Kidney (tissue), 14 donors: ENCODE measurements around the gene CCNY. TPM values are rescaled to one million over a fixed set of nuclear protein-coding genes. Genes with fewer than 3 reads are reported as not detected.

Source experiments
- DNase-seq, 5 donors: peaks; one replicate each; pipeline ENCODE4 v3.0.0-alpha.2; 2013 to 2020
- FAIRE-seq: peaks from 2 replicates; lab custom pipeline; 2012; peaks lifted over from hg19 to GRCh38; lab: Jason Lieb, UNC
- H3K27ac ChIP-seq, 2 donors: one replicate each; pipeline ENCODE4 v1.7.0; 2013; ENCODE audit warnings: low read depth in 2 of 2, low read length in 2 of 2, inconsistent platforms in 1 of 2
- H3K27me3 ChIP-seq: one replicate; pipeline ENCODE4 v1.7.1; 2013; ENCODE audit warnings: low read length, inconsistent platforms; ENCODE audit not compliant: control insufficient read depth, insufficient read depth
- H3K36me3 ChIP-seq, 3 donors: one replicate each; pipeline versions ENCODE4 v1.7.0 to v1.7.1; 2013; ENCODE audit warnings: low read length in 3 of 3, control low read depth in 1 of 3, inconsistent platforms in 1 of 3; ENCODE audit not compliant: insufficient read depth in 3 of 3, control insufficient read depth in 2 of 3
- H3K4me1 ChIP-seq, 3 donors: one replicate each; pipeline versions ENCODE4 v1.7.0 to v1.7.1; 2013; ENCODE audit warnings: low read length in 3 of 3, inconsistent platforms in 1 of 3, low read depth in 1 of 3; ENCODE audit not compliant: control insufficient read depth in 2 of 3, insufficient read depth in 2 of 3
- H3K4me3 ChIP-seq, 3 donors: one replicate each; pipeline versions ENCODE4 v1.7.0 to v1.8.1; 2013; ENCODE audit warnings: low read length in 3 of 3, control low read depth in 1 of 3, inconsistent platforms in 1 of 3
- H3K9ac ChIP-seq, 3 donors: one replicate each; pipeline versions ENCODE4 v1.7.0 to v1.7.1; 2013; ENCODE audit warnings: low read length in 3 of 3, control low read depth in 1 of 3, inconsistent platforms in 1 of 3
- H3K9me3 ChIP-seq, 3 donors: one replicate each; pipeline versions ENCODE4 v1.7.0 to v1.7.1; 2013; ENCODE audit warnings: low read length in 3 of 3, control low read depth in 1 of 3, inconsistent platforms in 1 of 3; ENCODE audit not compliant: control insufficient read depth in 2 of 3, insufficient read depth in 1 of 3
- intact Hi-C: fragments of 100-400 bp; cut with DNase I; formaldehyde crosslinking; loops from one replicate; pipeline ENCODE4 v1.11.1; 2022
- polyA plus RNA-seq: library from polyadenylated mRNA; stranded (reverse); fragments of 350-450 nt; fragmentation: Illumina TruSeq; extraction: RNeasy Lipid Tissue Mini Kit (QIAGEN cat#74804); gene quantifications from one replicate; pipeline ENCODE4 v1.2.3, GENCODE V29; 2014; ENCODE audit warnings: low read depth, low replicate concordance; ENCODE audit not compliant: insufficient read depth
- total RNA-seq: library from RNA; stranded (reverse); fragmentation: NEBNext Ultra II Directional; extraction: Animal tissue kit (Norgen Biotek cat#: 25700); gene quantifications from one replicate; pipeline ENCODE4 v1.2.1, GENCODE V29; 2021
- TF ChIP-seq, protein P1 (sequence below): IDR thresholded peaks from 3 replicates; pipeline ENCODE4 v1.5.1; 2012; ENCODE audit warnings: mild to moderate bottlenecking, moderate library complexity, borderline replicate concordance; ENCODE audit not compliant: insufficient read depth; ENCODE audit errors: extremely low read depth
- donor health status: control.
- donor health status: control.
- donor health status: control.
- donor health status: control.
- donor health status: control.
- donor health status: DM: yes; HTN: yes; CAD: no.
- donor health status: Normal renal cell carcinoma (clear cell type).

Gene CCNY
- total and polyA plus RNA-seq, 2 donors from 2014 or later: 45.6 to 77.2 TPM

DNA sequence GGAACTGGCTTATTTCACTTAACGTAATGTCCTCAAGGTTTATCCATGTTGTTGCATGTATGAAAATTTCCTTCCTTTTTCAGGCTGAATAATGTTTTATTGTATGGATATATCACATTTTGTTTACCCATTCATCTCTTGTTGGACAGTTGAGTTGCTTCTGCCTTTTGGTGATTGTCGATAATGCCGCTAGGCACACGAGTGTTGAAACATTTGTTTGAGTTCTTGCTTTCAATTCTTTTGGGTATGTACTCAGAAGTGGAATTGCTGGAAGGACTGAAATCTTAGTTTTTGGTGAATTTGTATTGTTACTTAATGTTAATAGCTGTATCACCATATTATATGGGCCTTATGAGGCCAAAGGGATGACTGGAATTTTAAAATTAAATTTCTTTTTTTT, 23.6 kb downstream of the CCNY start:
- H3K9me3 ChIP-seq: no peaks in the 10 kb centered on the region
- H3K36me3 ChIP-seq: no peaks in the 10 kb centered on the region
- H3K9ac ChIP-seq: no peak overlapping the region
- no peak for FAIRE-seq
- DNase-seq: no peak
- no peaks in the 10 kb centered on the region for H3K27me3 ChIP-seq
- peaks cover 0 to 6% (median 0%) of the 10 kb centered on the region in 3 donors for H3K4me1 ChIP-seq
- TF ChIP-seq, protein P1, sequence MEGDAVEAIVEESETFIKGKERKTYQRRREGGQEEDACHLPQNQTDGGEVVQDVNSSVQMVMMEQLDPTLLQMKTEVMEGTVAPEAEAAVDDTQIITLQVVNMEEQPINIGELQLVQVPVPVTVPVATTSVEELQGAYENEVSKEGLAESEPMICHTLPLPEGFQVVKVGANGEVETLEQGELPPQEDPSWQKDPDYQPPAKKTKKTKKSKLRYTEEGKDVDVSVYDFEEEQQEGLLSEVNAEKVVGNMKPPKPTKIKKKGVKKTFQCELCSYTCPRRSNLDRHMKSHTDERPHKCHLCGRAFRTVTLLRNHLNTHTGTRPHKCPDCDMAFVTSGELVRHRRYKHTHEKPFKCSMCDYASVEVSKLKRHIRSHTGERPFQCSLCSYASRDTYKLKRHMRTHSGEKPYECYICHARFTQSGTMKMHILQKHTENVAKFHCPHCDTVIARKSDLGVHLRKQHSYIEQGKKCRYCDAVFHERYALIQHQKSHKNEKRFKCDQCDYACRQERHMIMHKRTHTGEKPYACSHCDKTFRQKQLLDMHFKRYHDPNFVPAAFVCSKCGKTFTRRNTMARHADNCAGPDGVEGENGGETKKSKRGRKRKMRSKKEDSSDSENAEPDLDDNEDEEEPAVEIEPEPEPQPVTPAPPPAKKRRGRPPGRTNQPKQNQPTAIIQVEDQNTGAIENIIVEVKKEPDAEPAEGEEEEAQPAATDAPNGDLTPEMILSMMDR: no peak
- intact Hi-C loops: no loop called here
- H3K4me3 ChIP-seq: no peak overlapping the region
- H3K27ac ChIP-seq: no peak overlapping the region

DNA sequence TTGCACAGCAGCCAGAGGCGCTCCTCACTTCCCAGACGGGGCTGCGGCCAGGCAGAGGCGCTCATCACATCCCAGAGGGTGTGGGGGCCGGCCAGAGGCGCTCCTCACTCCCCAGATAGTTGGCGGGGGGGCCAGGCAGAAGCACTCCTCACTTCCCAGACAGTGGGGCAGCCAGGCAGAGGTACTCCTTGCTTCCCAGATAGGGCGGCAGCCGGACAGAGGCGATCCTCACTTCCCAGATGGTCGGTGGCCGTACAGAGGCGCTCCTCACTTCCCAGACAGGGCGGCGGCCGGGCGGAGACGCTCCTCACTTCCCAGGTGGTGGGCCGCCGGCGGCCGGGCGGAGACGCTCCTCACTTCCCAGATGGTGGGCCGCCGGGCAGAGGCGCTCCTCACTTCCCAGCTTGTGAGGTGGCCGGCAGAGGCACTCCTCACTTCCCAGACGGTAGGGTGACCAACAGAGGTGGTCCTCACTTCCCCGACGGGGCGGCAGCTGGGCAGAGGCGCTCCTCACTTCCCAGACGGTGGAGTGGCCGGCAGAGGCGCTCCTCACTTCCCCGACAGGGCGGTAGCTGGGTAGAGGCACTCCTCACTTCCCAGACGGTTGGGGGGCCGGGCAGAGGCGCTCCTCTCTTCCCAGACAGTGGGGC, 26.5 kb downstream of the CCNY start:
- FAIRE-seq (no peak), DNase-seq (no peak)
- TF ChIP-seq, protein P1: no peak
- Histone ChIP-seq H3K4me3 (no peak overlapping the region), H3K9ac (no peak overlapping the region), H3K9me3 (no peaks in the 10 kb centered on the region), H3K27me3 (no peaks in the 10 kb centered on the region), H3K4me1 (peaks cover 0 to 6% (median 0%) of the 10 kb centered on the region in 3 donors), H3K27ac (no peak overlapping the region), H3K36me3 (no peaks in the 10 kb centered on the region)
- intact Hi-C loops: no loop called here

DNA sequence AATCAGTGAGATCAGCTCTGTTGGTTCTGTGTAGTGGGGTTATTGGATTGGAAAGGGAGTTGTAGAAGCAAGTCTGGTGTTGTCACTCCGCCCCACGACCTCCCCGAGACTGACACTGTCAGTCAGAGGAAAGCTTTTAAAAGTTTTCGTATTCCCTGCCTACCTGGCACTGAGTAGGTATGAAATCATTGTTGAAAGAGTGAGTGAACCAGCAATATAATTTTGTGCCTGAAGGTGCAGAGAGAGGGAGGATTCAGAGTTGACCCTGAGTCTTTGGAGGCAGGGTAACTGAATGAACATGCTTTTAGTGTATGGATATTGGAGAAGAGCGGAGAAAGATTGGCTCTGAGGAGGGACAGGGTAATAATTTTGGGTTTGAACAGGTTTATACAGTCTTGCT, 27.3 kb downstream of the CCNY start:
- DNase-seq (no peak), FAIRE-seq (no peak)
- TF ChIP-seq, protein P1: no peak
- Histone ChIP-seq H3K9ac (no peak overlapping the region), H3K27ac (no peak overlapping the region), H3K4me3 (no peak overlapping the region), H3K4me1 (peaks cover 0 to 11% (median 0%) of the 10 kb centered on the region in 3 donors), H3K9me3 (no peaks in the 10 kb centered on the region), H3K36me3 (no peaks in the 10 kb centered on the region), H3K27me3 (no peaks in the 10 kb centered on the region)
- intact Hi-C loops: no loop called here
